ENCODE data around the gene ARMC12. TPM values are rescaled to one million over a fixed set of nuclear protein-coding genes. Genes with fewer than 3 reads are reported as not detected.

The ARMC12 gene
- total and polyA plus RNA-seq, 2 of the 13 experiments (the other 11 are each of a cell fraction or from before 2014, with no cell fraction given): 1.3 TPM; not detected in 1

DNA sequence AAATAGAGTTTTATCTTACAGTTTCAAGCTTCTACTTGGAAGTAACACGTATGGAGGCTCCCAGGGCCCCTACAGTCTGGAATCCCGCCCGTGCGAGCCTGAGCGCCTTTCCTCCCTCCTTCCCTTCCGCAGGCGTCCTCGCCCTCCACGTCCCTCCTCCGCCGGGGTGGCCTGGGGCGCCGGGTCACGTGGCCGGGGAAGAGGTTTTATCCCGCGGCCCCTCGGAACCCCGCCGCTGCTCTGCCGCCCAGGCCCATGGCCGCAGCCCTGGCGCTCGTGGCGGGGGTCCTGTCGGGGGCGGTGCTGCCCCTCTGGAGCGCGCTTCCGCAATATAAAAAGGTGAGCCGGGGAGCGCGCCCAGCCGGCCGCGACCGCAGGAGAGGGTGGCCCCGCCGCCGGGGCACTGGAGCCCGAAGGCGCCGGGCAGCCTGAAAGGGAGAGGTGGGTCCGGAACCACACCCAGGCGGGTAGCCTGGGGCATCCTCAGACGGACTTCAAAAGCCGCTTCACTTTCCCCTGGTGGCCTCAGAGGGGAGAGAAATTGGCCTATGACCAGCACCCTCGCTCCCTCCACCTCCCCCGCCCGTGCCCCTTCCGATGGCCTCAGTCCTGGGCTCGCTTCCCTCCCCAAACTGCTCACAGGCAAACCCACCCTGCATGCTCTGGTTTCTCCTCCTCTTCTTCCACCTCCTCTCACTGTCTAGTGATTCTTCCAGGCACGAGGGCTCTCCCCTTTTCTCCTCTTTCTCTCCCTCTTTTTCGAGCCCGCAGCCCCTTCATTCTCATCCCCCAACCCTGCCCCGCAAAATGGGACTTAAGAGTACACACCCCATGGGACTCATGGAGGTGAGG lies 39.8 kb downstream of the ARMC12 start, which contains the start of gene CLPSL2 (continued):
- TF ChIP-seq, protein P1, sequence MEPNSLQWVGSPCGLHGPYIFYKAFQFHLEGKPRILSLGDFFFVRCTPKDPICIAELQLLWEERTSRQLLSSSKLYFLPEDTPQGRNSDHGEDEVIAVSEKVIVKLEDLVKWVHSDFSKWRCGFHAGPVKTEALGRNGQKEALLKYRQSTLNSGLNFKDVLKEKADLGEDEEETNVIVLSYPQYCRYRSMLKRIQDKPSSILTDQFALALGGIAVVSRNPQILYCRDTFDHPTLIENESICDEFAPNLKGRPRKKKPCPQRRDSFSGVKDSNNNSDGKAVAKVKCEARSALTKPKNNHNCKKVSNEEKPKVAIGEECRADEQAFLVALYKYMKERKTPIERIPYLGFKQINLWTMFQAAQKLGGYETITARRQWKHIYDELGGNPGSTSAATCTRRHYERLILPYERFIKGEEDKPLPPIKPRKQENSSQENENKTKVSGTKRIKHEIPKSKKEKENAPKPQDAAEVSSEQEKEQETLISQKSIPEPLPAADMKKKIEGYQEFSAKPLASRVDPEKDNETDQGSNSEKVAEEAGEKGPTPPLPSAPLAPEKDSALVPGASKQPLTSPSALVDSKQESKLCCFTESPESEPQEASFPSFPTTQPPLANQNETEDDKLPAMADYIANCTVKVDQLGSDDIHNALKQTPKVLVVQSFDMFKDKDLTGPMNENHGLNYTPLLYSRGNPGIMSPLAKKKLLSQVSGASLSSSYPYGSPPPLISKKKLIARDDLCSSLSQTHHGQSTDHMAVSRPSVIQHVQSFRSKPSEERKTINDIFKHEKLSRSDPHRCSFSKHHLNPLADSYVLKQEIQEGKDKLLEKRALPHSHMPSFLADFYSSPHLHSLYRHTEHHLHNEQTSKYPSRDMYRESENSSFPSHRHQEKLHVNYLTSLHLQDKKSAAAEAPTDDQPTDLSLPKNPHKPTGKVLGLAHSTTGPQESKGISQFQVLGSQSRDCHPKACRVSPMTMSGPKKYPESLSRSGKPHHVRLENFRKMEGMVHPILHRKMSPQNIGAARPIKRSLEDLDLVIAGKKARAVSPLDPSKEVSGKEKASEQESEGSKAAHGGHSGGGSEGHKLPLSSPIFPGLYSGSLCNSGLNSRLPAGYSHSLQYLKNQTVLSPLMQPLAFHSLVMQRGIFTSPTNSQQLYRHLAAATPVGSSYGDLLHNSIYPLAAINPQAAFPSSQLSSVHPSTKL (CRISPR knock-in tag; IDR thresholded peaks at IDR 0.05): no peak
- TF ChIP-seq, protein P2, sequence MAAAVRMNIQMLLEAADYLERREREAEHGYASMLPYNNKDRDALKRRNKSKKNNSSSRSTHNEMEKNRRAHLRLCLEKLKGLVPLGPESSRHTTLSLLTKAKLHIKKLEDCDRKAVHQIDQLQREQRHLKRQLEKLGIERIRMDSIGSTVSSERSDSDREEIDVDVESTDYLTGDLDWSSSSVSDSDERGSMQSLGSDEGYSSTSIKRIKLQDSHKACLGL (CRISPR knock-in tag; IDR thresholded peaks at IDR 0.05): no peak
- TF ChIP-seq IKZF4 (CRISPR knock-in tag; IDR thresholded peaks at IDR 0.05; ENCODE audit: borderline replicate concordance, low read depth, not compliant biosample characterization) (no peak), ZNF724P (CRISPR knock-in tag; IDR thresholded peaks at IDR 0.05; ENCODE audit: borderline replicate concordance) (no peak), MIER3 (CRISPR knock-in tag; IDR thresholded peaks at IDR 0.05; ENCODE audit: borderline replicate concordance) (no peak), ZMYM4 (CRISPR knock-in tag; IDR thresholded peaks at IDR 0.05) (peak; percentile 26; the same call in 1 of the 2 replicates), GFI1 (CRISPR knock-in tag; IDR thresholded peaks at IDR 0.05; ENCODE audit: borderline replicate concordance) (no peak), ZNF75D (CRISPR knock-in tag; IDR thresholded peaks at IDR 0.05; ENCODE audit: borderline replicate concordance) (no peak), FOSL1 (CRISPR knock-in tag; IDR thresholded peaks at IDR 0.05; ENCODE audit: borderline replicate concordance) (no peak), SP140L (CRISPR knock-in tag; IDR thresholded peaks at IDR 0.05; ENCODE audit: borderline replicate concordance) (no peak), MXI1 (IDR thresholded peaks at IDR 0.05; ENCODE audit: borderline replicate concordance, low read depth, low read length) (no peak), HDAC1 (CRISPR knock-in tag; IDR thresholded peaks at IDR 0.05) (peak; percentile 31; the same call in 1 of the 2 replicates), ZNF563 (CRISPR knock-in tag; IDR thresholded peaks at IDR 0.05) (0 out of 2 replicates have a peak, but pooled peaks have one; percentile 27), ZNF788 (CRISPR knock-in tag; IDR thresholded peaks at IDR 0.05; ENCODE audit: borderline replicate concordance) (no peak), NFE2L2 (IDR thresholded peaks at IDR 0.05; ENCODE audit: low read length) (no peak), ZNF589 (CRISPR knock-in tag; conservative IDR thresholded peaks at IDR 0.05) (no peak)
- TF ChIP-seq, protein P3, sequence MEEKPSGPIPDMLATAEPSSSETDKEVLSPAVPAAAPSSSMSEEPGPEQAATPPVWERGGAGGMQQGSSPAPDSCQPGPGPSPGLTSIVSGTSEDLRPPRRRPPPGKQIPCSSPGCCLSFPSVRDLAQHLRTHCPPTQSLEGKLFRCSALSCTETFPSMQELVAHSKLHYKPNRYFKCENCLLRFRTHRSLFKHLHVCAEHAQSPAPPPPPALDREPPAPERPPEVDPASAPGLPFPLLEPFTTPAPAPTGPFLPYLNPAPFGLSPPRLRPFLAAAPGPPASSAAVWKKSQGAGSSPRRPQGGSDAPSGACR (CRISPR knock-in tag; IDR thresholded peaks at IDR 0.05): no peak
- TF ChIP-seq, protein P4, sequence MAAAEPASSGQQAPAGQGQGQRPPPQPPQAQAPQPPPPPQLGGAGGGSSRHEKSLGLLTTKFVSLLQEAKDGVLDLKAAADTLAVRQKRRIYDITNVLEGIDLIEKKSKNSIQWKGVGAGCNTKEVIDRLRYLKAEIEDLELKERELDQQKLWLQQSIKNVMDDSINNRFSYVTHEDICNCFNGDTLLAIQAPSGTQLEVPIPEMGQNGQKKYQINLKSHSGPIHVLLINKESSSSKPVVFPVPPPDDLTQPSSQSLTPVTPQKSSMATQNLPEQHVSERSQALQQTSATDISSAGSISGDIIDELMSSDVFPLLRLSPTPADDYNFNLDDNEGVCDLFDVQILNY (CRISPR knock-in tag; conservative IDR thresholded peaks at IDR 0.05): no peak
- TF ChIP-seq, protein P5, sequence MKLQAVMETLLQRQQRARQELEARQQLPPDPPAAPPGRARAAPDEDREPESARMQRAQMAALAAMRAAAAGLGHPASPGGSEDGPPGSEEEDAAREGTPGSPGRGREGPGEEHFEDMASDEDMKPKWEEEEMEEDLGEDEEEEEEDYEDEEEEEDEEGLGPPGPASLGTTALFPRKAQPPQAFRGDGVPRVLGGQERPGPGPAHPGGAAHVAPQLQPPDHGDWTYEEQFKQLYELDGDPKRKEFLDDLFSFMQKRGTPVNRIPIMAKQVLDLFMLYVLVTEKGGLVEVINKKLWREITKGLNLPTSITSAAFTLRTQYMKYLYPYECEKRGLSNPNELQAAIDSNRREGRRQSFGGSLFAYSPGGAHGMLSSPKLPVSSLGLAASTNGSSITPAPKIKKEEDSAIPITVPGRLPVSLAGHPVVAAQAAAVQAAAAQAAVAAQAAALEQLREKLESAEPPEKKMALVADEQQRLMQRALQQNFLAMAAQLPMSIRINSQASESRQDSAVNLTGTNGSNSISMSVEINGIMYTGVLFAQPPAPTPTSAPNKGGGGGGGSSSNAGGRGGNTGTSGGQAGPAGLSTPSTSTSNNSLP (IDR thresholded peaks at IDR 0.05; ENCODE audit: low read depth, low read length): no peak
- TF ChIP-seq, protein P6, sequence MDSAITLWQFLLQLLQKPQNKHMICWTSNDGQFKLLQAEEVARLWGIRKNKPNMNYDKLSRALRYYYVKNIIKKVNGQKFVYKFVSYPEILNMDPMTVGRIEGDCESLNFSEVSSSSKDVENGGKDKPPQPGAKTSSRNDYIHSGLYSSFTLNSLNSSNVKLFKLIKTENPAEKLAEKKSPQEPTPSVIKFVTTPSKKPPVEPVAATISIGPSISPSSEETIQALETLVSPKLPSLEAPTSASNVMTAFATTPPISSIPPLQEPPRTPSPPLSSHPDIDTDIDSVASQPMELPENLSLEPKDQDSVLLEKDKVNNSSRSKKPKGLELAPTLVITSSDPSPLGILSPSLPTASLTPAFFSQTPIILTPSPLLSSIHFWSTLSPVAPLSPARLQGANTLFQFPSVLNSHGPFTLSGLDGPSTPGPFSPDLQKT (CRISPR knock-in tag; IDR thresholded peaks at IDR 0.05; ENCODE audit: borderline replicate concordance): no peak

Data from HepG2 (cell line).